KMS-11 (cell line): Measurements from ENCODE around the gene SAFB.

Experiments used
- H2AFZ ChIP-seq: fragments of 200-600 bp; sonication (generic); 2 replicates; pipeline ENCODE4 v1.6.1; 2016; ENCODE audit warnings: antibody characterized with exemption, mixed run types, low read depth
- H3K27ac ChIP-seq: fragments of 200-600 bp; sonication (generic); 2 replicates; pipeline ENCODE4 v1.6.1; 2016; ENCODE audit warnings: mild to moderate bottlenecking, mixed run types
- H3K27me3 ChIP-seq: fragments of 200-600 bp; sonication (generic); 2 replicates; pipeline ENCODE4 v1.6.1; 2017; ENCODE audit warnings: mild to moderate bottlenecking, low read depth, mixed run types, moderate library complexity; ENCODE audit not compliant: insufficient read depth
- H3K36me3 ChIP-seq: fragments of 200-600 bp; sonication (generic); 2 replicates; pipeline ENCODE4 v1.6.1; 2017; ENCODE audit warnings: mild to moderate bottlenecking, mixed run types; ENCODE audit not compliant: insufficient read depth
- H3K4me1 ChIP-seq: fragments of 200-600 bp; sonication (generic); 2 replicates; pipeline ENCODE4 v1.6.1; 2016; ENCODE audit warnings: mild to moderate bottlenecking, low read depth, mixed run types; ENCODE audit not compliant: poor library complexity, severe bottlenecking
- H3K4me2 ChIP-seq: fragments of 200-600 bp; sonication (generic); 2 replicates; pipeline ENCODE4 v1.7.0; 2016; ENCODE audit warnings: mild to moderate bottlenecking, mixed run types
- H3K4me3 ChIP-seq: fragments of 200-600 bp; sonication (generic); IDR thresholded peaks from 2 replicates; pipeline ENCODE4 v1.6.1; 2017; ENCODE audit warnings: low read depth, low read length, mixed read lengths; ENCODE audit not compliant: insufficient read depth
- H3K79me2 ChIP-seq: fragments of 200-600 bp; sonication (generic); 2 replicates; pipeline ENCODE4 v1.6.1; 2016; ENCODE audit warnings: low read depth, mixed run types; ENCODE audit not compliant: insufficient read depth
- H3K9ac ChIP-seq: fragments of 200-600 bp; sonication (generic); 2 replicates; pipeline ENCODE4 v1.6.1; 2016; ENCODE audit warnings: mild to moderate bottlenecking, mixed run types
- H4K20me1 ChIP-seq: fragments of 200-600 bp; sonication (generic); 2 replicates; pipeline ENCODE4 v1.6.1; 2016; ENCODE audit warnings: mild to moderate bottlenecking, mixed run types; ENCODE audit not compliant: insufficient read depth
- CTCF ChIP-seq: fragments of 200-600 bp; sonication (generic); conservative IDR thresholded peaks from 2 replicates; pipeline ENCODE4 v1.6.1; 2017; ENCODE audit warnings: low read depth, mild to moderate bottlenecking, antibody characterized with exemption, low read length, moderate library complexity, mixed read lengths

Gene SAFB

DNA sequence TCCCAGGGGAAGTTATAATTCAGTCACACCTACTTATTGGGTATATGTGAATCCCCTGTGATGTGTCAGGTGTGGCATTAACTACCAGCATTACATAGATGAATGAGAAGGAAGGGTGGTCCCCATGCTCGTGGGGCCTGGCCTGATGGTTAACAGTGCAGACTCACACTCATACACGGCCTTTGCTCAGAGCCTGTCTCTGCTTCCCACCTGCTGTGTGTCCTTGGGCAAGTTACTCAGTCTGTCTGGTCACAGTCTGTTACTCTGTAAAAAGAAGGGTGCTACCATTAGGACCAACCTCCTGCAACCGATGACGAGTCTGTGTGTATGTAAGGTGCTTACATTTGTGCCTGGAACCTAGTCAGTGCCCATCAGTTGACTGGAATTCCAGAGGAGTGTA, 23.8 kb downstream of the SAFB start:
- H3K27ac ChIP-seq: no peak overlapping the region
- no peak overlapping the region for H3K4me2 ChIP-seq
- H3K9ac ChIP-seq: no peak overlapping the region
- no peaks in the 10 kb centered on the region for H3K27me3 ChIP-seq
- H3K79me2 ChIP-seq: peaks cover 35% of the 10 kb centered on the region; the same call in 1 of the 2 replicates
- peaks cover 6% of the 10 kb centered on the region; the same call in 1 of the 2 replicates for H4K20me1 ChIP-seq
- H2AFZ ChIP-seq: no peak overlapping the region
- peaks cover 40% of the 10 kb centered on the region; the same call in 1 of the 2 replicates for H3K36me3 ChIP-seq
- no peak overlapping the region for H3K4me3 ChIP-seq
- TF ChIP-seq CTCF: no peak
- no peaks in the 10 kb centered on the region for H3K4me1 ChIP-seq

DNA sequence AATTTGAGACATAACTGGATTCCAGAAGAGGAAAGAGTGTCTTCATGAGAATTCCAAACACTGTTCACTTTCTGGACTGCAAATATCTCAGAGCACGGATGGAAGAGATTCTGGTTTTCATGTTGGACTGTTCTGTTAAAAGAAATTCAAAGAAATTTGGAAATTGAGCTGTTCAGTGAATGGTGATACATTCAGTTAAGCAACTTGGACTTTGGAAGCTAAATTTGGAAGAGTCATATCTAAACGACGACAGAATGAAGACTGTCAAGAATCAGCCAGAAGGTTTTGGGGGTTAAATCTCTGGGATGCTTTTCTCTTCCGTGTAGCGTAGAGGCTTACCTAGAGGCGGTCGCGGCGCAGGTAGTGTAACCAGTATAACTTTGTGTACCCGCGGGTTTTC, 25.6 kb downstream of the SAFB start:
- Histone ChIP-seq H3K36me3 (peaks cover 43% of the 10 kb centered on the region; the same call in 1 of the 2 replicates), H3K9ac (no peak overlapping the region), H3K27ac (no peak overlapping the region), H3K4me1 (no peaks in the 10 kb centered on the region), H3K27me3 (no peaks in the 10 kb centered on the region), H3K79me2 (peaks cover 26% of the 10 kb centered on the region; the same call in 1 of the 2 replicates), H3K4me3 (no peak overlapping the region), H4K20me1 (peaks cover 5% of the 10 kb centered on the region; the same call in 1 of the 2 replicates), H3K4me2 (no peak overlapping the region), H2AFZ (no peak overlapping the region)
- TF ChIP-seq CTCF: no peak

DNA sequence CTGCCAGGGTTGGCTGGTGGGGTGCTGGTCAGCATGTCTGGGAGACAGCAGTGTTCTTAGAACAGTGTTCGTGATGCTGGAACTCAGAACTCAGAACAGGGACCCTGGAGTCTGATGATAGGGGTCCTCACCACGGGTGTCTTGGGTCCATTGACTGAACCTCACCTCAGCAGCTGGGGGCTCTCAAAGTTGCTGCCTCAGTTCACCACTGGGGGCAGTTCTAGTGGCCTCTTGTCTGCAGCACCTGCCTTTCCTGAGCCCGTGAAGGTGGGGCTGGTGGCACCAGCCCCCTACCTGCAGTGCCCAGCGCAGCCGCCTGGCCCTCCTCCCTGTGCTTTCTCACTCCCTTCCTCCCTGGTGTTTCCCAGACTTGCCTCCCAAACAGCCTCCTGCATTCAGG, 28.5 kb downstream of the SAFB start:
- no peaks in the 10 kb centered on the region for H3K4me1 ChIP-seq
- no peak for TF ChIP-seq CTCF
- peaks cover 26% of the 10 kb centered on the region; the same call in 1 of the 2 replicates for H3K36me3 ChIP-seq

DNA sequence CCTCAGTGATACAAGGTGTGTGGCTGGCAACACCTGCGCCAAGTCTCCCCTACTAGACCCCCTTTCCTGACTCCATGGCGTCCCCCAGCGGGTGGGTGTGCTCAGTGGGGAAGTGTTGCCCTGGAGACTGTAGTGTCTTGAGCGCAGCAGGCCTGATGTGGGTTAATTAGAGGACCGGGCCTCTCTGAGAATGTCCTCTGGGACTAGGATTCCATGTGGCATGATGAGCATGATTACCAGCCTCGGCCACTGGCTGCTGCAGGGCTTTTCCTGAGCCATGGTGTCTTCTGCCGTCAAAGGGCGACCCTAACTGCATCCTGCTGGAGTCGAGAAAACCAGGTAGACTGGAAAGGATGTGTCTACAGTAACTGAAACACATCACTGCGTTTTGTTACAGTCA, 29.4 kb downstream of the SAFB start:
- Histone ChIP-seq H3K27me3 (no peaks in the 10 kb centered on the region), H3K9ac (no peak overlapping the region), H3K4me3 (no peak overlapping the region), H3K79me2 (no peaks in the 10 kb centered on the region), H3K4me1 (no peaks in the 10 kb centered on the region), H4K20me1 (no peaks in the 10 kb centered on the region), H3K27ac (no peak overlapping the region), H3K36me3 (peaks cover 26% of the 10 kb centered on the region; the same call in 1 of the 2 replicates), H2AFZ (no peak overlapping the region), H3K4me2 (no peak overlapping the region)
- no peak for TF ChIP-seq CTCF

More for the DNA sequence above, 28.5 kb downstream of the SAFB start:
- H4K20me1 ChIP-seq: no peaks in the 10 kb centered on the region
- no peak overlapping the region for H2AFZ ChIP-seq
- no peaks in the 10 kb centered on the region for H3K27me3 ChIP-seq
- no peak overlapping the region for H3K27ac ChIP-seq
- H3K4me3 ChIP-seq: no peak overlapping the region
- no peak overlapping the region for H3K9ac ChIP-seq
- no peak overlapping the region for H3K4me2 ChIP-seq
- no peaks in the 10 kb centered on the region; the same call in 1 of the 2 replicates for H3K79me2 ChIP-seq
